H1 (cell line): Measurements from ENCODE around the gene ADGRB2. TPM values are rescaled to one million over a fixed set of nuclear protein-coding genes. Genes with fewer than 3 reads are reported as not detected.

Experiments used
- EGR1 ChIP-seq: IDR thresholded peaks from 2 replicates; pipeline ENCODE4 v1.6.1; 2011; ENCODE audit warnings: low read depth, low read length, borderline replicate concordance
- polyA plus RNA-seq, 7 experiments: library from polyadenylated mRNA; depleted of rRNA in 3 of 7; stranded (reverse) in 5 of 7; unstranded in 2 of 7; fragments of >200 nt in 5 of 7; fragments of 200-250 nt in 2 of 7; gene quantifications; 1 replicate in 5 of 7; 2 replicates in 1 of 7; 4 replicates in 1 of 7; pipeline versions ENCODE4 v1.2.1 to v1.2.3, GENCODE V29; 2011 to 2013; ENCODE audit warnings: missing spikeins in 2 of 7, mixed read lengths in 2 of 7
- total RNA-seq: library from RNA; stranded (reverse); fragmentation: NEBNext Ultra II Directional; extraction: Animal tissue kit (Norgen Biotek cat#: 25700); gene quantifications from 2 replicates; pipeline ENCODE4 v1.2.1, GENCODE V29; 2021

ADGRB2 gene
- total and polyA plus RNA-seq, 2 of the 8 experiments (the other 6 are each of a cell fraction or from before 2014, with no cell fraction given), result 15.6 to 26.2 TPM

- TF ChIP-seq EGR1, result 0 out of 2 replicates have a peak, but pooled peaks have one; percentile 33
Observed at GRCh38 chr1:31762726-31763670, 1.1 kb downstream of the ADGRB2 start (continued).
